Right forelimb (tissue), 1 donor: ENCODE results near the gene PGC.

Experiments
- DNase-seq: peaks from one replicate; pipeline ENCODE4 v3.0.0-alpha.2; 2018

Gene PGC

GRCh38 chr6:41728073-41728936 is 18.9 kb downstream of the PGC start:
- no peak for DNase-seq

- no peak for DNase-seq
Observed at GRCh38 chr6:41727705-41728072, 19.5 kb downstream of the PGC start.

GRCh38 chr6:41726876-41727275 is 20.3 kb downstream of the PGC start:
- no peak for DNase-seq

- no peak for DNase-seq
Observed at GRCh38 chr6:41724586-41725501, 22.4 kb downstream of the PGC start.

- DNase-seq = no peak
Observed at GRCh38 chr6:41724228-41724580, 23.0 kb downstream of the PGC start.

GRCh38 chr6:41723530-41724227 is 23.5 kb downstream of the PGC start:
- no peak for DNase-seq

- no peak for DNase-seq
Observed at GRCh38 chr6:41722969-41723529, 24.1 kb downstream of the PGC start.

GRCh38 chr6:41721414-41721813 is 25.8 kb downstream of the PGC start:
- DNase-seq = no peak

- DNase-seq = no peak
Observed at GRCh38 chr6:41720783-41721182, 26.4 kb downstream of the PGC start.

- no peak for DNase-seq
Observed at GRCh38 chr6:41720262-41720620, 27.0 kb downstream of the PGC start.

GRCh38 chr6:41719436-41720261 is 27.5 kb downstream of the PGC start:
- no peak for DNase-seq

- no peak for DNase-seq
Observed at GRCh38 chr6:41718828-41719227, 28.4 kb downstream of the PGC start.

GRCh38 chr6:41717392-41717736 is 29.8 kb downstream of the PGC start:
- no peak for DNase-seq

- no peak for DNase-seq
Observed at GRCh38 chr6:41716516-41717391, 30.4 kb downstream of the PGC start.

GRCh38 chr6:41715795-41716515 is 31.2 kb downstream of the PGC start:
- no peak for DNase-seq

GRCh38 chr6:41714556-41715273 is 32.5 kb downstream of the PGC start:
- no peak for DNase-seq

GRCh38 chr6:41713650-41714291 is 33.4 kb downstream of the PGC start:
- no peak for DNase-seq

- no peak for DNase-seq
Observed at GRCh38 chr6:41713159-41713649, 34.0 kb downstream of the PGC start.

- DNase-seq = no peak
Observed at GRCh38 chr6:41712651-41713103, 34.5 kb downstream of the PGC start.
